Panc1 (cell line): ENCODE measurements around the gene PRRG3.

Experiments
- POLR2AphosphoS5 ChIP-seq: IDR thresholded peaks from 2 replicates; pipeline ENCODE4 v1.6.1; 2012; ENCODE audit warnings: mild to moderate bottlenecking, low read depth, low read length, moderate library complexity
- REST ChIP-seq, 2 experiments: IDR thresholded peaks; 2 replicates each; pipeline ENCODE4 v1.6.1; 2011 to 2012; ENCODE audit warnings: low read depth in 2 of 2, control low read depth in 1 of 2, low read length in 1 of 2, mild to moderate bottlenecking in 1 of 2, moderate library complexity in 1 of 2; ENCODE audit not compliant: insufficient read depth in 1 of 2
- SIN3A ChIP-seq: IDR thresholded peaks from 2 replicates; pipeline ENCODE4 v1.6.1; 2012; ENCODE audit warnings: low read depth, mild to moderate bottlenecking, low read length, moderate library complexity, borderline replicate concordance; ENCODE audit not compliant: insufficient read depth
- TCF7L2 ChIP-seq: IDR thresholded peaks from 2 replicates; pipeline ENCODE4 v1.6.1; 2011; ENCODE audit warnings: mild to moderate bottlenecking, low read depth, low read length, inconsistent platforms
- TF ChIP-seq, protein P1 (sequence below): fragments of 450-650 bp; IDR thresholded peaks from 2 replicates; pipeline ENCODE4 v1.5.1; 2017; ENCODE audit warnings: mild to moderate bottlenecking

GRCh38 chrX:151702026-151702714, 6.9 kb downstream of the PRRG3 start:
- TF ChIP-seq, protein P1, sequence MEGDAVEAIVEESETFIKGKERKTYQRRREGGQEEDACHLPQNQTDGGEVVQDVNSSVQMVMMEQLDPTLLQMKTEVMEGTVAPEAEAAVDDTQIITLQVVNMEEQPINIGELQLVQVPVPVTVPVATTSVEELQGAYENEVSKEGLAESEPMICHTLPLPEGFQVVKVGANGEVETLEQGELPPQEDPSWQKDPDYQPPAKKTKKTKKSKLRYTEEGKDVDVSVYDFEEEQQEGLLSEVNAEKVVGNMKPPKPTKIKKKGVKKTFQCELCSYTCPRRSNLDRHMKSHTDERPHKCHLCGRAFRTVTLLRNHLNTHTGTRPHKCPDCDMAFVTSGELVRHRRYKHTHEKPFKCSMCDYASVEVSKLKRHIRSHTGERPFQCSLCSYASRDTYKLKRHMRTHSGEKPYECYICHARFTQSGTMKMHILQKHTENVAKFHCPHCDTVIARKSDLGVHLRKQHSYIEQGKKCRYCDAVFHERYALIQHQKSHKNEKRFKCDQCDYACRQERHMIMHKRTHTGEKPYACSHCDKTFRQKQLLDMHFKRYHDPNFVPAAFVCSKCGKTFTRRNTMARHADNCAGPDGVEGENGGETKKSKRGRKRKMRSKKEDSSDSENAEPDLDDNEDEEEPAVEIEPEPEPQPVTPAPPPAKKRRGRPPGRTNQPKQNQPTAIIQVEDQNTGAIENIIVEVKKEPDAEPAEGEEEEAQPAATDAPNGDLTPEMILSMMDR: no peak
- TF ChIP-seq REST (IDR thresholded peaks at IDR 0.05; ENCODE audit: insufficient read depth in 1 of 2, low read depth in 2 of 2, low read length in 1 of 2) (no peak), TCF7L2 (no peak), POLR2AphosphoS5 (no peak), SIN3A (no peak)
